ENCODE measurements around the gene GDF2.

Gene GDF2

GRCh38 chr10:47294057-47294456 is 28.2 kb upstream of the GDF2 start:
- no peak for FAIRE-seq

GRCh38 chr10:47294501-47294900 is 27.8 kb upstream of the GDF2 start:
- FAIRE-seq, result no peak

- FAIRE-seq, result no peak
Observed at GRCh38 chr10:47295411-47295810, 26.8 kb upstream of the GDF2 start.

DNA sequence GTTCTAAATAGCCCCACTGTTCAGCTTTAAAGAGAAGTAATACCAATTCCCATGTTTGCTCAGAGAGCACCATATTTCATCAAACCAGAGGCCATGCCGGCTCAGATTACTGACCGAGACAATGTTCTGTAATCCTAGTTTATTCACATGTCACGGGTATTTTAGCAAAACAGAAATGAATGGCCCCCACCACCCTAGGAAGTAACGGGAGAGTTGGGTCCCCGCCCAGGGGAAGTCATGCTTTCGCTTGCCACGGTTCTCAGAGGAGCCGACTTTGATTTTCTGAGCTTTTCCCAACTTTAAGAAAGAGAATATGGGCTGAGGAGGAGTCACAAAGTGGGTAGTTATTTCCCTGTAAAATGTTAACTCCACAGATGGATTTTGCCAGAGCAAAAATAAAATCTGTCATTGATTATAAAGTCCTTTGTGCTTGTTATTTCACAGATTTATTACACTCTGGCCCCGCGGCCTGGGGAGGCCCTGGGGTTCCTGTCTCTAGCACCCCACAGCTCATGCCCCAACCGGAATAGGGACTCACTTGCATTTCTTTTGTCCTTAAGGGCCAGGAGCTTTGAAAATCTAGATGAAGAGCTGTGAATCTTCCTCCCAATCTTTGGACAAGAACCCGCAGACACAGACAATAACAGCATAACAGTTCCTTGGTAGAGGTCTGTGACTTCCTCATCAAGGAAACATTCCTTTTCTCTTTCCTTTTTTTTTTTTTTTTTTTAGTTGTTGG is 25.9 kb upstream of the GDF2 start:
- no peak for FAIRE-seq

GRCh38 chr10:47296941-47297340 is 25.3 kb upstream of the GDF2 start:
- no peak for FAIRE-seq

- FAIRE-seq, result no peak
Observed at GRCh38 chr10:47297866-47298540, 24.3 kb upstream of the GDF2 start.

DNA sequence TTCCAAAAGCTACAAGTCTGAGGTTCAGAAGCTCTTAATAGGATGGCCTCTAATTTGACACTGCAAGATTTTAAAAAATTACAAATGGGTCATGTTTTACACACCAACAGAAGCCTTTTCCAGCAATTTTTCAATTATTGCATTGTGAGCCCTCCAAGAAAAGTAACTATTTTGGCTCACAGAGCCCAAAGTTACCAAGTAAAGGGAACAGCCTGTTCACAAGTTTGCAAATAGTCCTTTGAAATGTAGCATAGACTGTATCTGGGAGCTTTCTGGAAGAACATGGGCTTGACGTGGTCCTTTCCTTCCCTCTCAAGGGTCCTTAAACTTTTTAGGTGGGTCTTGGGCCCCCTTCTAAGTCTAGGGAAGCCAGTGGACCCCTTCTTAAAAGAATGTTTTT is 23.5 kb upstream of the GDF2 start:
- FAIRE-seq, result no peak

DNA sequence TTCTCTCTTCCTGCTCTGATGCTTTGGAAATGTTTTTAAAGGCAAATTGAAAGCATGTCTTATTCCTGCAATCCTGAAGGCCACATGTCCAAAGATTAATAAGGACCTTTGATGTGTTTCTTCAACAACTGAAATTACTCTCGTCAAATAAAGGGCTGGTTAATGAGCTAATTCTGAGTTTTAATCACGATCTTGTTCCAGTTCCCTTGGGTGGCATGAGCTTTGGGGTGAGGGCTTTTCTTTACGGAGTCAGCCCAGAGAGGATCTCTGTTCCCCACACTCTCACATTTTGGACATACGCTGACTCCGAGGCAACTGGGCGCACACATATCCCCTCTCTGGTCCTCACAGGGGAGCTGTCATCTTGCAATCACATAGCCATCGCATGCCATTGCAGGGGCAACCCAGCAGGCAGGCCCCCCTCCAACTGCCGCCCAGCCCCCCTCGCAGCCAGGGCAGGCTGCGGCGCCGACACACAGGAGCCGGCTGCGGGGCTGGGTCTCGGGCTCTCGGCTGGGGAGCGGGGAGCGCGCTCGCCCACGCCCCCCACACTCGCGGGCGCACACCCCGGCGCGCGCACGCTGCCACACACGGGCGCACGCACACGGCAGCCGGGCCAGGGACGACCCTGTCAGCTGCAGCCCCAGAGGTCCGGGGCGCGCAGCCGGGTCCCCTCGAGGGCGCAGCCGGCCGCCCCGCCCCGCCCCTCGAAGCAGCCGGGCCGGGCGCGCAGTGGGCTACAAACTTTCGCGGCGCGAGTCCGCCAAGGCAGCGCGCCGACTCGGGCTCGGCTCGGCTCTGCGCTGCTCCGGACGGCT is 22.4 kb upstream of the GDF2 start, which contains the start of gene GDF10:
Gene GDF10, plus strand, starts transcription at position 587 of the 818 bp plus-strand sequence. CDS start 455 bp downstream, outside the sequence.
- no peak for FAIRE-seq

GRCh38 chr10:47300429-47300931 is 21.8 kb upstream of the GDF2 start:
- FAIRE-seq, result no peak

GRCh38 chr10:47301833-47302232 is 20.4 kb upstream of the GDF2 start:
- no peak for FAIRE-seq

GRCh38 chr10:47303105-47303504 is 19.1 kb upstream of the GDF2 start:
- no peak for FAIRE-seq

DNA sequence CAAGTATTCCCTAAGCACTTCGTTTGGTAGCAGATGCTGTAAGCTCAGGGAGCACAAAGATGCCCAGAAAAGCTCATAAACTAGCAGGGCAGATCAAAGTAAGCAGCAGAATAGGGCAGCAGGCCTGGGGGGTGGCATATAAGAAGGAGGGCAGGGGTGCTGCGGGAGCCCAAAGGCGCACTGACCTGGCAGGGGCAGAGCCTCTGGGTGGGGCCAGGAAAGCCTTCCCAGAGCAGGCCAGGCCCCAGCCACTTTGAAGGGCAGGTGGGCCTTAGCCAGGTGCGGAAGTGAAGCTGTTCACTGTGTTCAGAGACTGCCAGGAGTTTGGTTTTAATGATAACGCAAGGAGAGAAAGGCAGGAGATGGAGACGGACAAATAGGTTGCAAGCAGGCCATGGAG is 18.4 kb upstream of the GDF2 start:
- no peak for FAIRE-seq

DNA sequence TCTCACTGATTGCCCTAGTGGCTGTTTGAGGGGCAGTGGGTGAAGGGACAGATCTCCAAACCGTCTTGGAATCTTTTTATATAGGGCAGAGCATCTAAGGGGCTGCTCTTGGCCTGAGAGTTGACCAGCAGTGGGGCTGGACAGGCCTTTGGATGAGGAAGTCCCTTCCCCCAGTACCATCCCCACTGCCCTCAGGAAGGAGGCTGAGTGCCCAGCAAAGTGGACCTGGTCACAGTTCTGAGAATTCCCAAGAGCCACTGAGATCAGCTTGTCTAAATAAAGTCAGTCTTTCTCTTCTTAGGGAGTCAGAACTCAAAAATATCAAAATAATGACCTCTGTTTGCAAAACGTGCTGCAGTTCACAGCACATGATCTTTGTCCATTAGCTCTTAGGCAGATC is 16.7 kb upstream of the GDF2 start:
- FAIRE-seq, result no peak

DNA sequence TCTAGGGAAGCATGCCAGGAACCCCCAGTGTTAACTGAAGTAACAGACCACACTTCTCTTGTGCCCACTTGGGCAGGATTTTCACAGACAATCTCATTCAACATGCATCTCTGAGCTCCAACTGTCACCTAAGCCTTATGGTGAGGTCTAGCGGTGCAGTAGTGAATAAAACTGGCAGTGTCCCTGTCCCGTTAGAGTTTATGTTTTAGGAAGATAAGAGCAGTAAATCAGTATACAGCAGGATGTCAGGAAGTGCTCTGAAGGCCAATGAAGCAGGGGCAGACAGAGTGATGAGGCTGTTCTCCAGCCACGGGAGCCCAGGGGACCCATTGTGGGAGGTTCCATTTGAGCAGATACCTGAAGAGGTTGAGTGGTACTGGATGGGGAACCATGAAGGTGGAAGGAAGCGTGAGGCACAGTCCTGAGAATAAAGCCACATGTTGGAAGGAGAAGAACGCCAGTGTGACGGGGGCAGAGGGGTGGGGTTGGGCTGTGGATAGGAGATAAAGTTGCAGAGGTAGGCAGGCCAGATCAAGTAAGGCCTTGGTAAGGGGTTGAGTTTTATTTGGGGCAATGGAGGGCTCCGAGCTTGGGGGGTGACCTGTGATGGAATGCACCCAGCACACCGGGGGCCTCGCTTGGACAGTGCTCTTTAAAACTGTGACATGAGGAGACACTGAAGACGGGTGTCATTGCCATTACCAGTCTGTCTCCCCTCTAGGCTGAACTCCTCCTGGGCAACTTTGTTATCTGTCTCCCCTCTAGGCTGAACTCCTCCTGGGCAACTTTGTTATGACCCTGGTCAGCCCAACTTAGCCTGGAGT is 15.7 kb upstream of the GDF2 start:
- no peak for FAIRE-seq

DNA sequence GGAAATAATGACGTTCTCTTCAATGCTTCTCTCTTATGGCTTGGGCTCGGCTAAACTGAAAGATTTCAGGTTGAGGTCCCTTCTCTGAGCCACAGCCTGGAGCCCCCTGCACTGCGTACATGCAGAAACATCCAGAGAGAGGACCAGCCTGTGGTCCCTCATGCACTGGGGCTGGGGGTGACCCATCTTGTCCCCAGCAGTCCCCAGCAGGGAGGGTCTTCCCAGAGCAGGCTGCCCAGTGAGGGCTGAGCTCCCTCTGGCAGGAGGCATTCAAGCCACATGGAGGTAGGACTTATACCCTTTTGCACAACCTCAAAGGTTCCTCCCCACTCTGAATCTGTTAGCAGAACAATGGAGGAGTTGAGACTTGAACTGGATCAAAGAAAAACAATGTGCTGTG is 14.9 kb upstream of the GDF2 start:
- no peak for FAIRE-seq

- FAIRE-seq, result no peak
Observed at GRCh38 chr10:47308775-47309174, 13.5 kb upstream of the GDF2 start.

DNA sequence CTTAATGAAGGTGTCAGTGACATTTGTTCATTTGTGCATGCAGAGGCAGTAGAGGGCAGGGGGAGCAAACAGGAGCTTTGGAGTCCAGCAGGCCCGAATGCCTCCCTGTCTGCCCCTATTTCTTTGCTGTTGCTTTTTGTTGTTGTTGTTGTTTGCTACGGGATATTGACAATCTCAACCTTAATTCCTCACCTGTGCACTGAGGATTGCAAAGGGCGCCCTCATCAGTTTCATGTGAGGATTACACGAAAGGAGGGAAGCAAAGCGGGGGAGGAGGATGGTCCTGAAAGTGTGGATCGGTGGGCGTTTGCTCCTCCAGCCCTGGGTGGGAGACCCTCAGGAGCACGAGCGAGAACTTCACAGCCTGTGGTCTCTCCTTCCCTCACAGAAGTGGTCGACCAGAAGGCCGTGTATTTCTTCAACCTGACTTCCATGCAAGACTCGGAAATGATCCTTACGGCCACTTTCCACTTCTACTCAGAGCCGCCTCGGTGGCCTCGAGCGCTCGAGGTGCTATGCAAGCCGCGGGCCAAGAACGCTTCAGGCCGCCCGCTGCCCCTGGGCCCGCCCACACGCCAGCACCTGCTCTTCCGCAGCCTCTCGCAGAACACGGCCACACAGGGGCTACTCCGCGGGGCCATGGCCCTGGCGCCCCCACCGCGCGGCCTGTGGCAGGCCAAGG is 12.7 kb upstream of the GDF2 start:
- FAIRE-seq, result no peak

DNA sequence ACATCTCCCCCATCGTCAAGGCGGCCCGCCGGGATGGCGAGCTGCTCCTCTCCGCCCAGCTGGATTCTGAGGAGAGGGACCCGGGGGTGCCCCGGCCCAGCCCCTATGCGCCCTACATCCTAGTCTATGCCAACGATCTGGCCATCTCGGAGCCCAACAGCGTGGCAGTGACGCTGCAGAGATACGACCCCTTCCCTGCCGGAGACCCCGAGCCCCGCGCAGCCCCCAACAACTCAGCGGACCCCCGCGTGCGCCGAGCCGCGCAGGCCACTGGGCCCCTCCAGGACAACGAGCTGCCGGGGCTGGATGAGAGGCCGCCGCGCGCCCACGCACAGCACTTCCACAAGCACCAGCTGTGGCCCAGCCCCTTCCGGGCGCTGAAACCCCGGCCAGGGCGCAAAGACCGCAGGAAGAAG is 12.2 kb upstream of the GDF2 start:
- FAIRE-seq, result no peak

- no peak for FAIRE-seq
Observed at GRCh38 chr10:47311193-47311931, 10.9 kb upstream of the GDF2 start.

DNA sequence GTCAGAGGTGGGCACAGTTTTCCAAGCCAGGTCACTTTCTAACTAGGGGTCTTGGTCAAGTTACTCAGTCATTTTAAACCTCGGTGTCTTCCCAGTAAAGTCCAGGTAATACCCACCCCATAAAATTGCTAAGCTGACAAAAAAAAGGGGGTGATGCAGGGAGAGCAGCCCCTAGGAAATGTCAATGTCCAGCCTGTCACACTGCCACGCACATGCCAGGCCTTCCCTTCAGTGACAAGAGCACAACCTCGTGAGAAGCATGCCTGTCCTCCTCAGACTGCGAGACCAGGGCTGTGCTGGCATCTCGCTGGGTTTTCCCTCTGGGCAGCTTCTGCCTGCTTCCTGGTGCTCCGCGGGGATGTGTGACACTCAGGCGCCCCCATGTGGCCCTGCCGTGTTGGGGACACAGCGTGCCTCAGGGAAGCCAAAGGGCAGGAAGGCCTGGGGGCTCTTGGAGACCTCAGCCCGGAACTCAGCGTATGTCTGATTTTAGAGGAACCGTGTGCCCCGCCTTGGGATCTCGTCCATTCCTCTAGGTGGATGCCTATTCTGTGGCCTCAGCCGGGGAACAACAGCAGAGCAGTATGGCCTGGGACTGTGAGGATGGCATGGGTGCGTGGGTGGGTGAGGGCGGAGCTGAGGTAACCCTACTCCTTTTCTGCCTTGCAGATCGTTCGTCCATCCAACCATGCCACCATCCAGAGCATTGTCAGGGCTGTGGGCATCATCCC is 10.2 kb upstream of the GDF2 start:
- no peak for FAIRE-seq

- FAIRE-seq, result no peak
Observed at GRCh38 chr10:47312663-47312995, 9.6 kb upstream of the GDF2 start.

All from G401.6 (cell line).